OCI-LY3 (cell line): ENCODE data around the gene ANKRD33B.
A peak's percentile ranks its signal among the peaks of the same experiment; 100 is the strongest.

Experiments
- H2AFZ ChIP-seq: fragments of 200-600, 300-600 bp; shearing (Covaris generic); 2 replicates; pipeline ENCODE4 v1.6.0; 2014; ENCODE audit warnings: antibody characterized with exemption, low read depth, low read length
- H3K27ac ChIP-seq: fragments of 200-600, 300-600 bp; sonication (generic); 2 replicates; pipeline ENCODE4 v1.5.1; 2014; ENCODE audit warnings: mild to moderate bottlenecking, low read length, moderate library complexity, mixed read lengths
- H3K27me3 ChIP-seq: fragments of 200-600, 300-600 bp; sonication (generic); 2 replicates; pipeline ENCODE4 v1.6.1; 2014; ENCODE audit warnings: low read depth, low read length, mixed read lengths
- H3K36me3 ChIP-seq: fragments of 200-600, 300-600 bp; sonication (generic); replicated peaks from 2 replicates; pipeline ENCODE3; 2014; ENCODE audit warnings: low read depth, low read length, mixed read lengths
- H3K4me1 ChIP-seq: fragments of 300-600, 200-600 bp; sonication (generic); 2 replicates; pipeline ENCODE4 v1.6.1; 2014; ENCODE audit warnings: low read length, mixed read lengths
- H3K4me2 ChIP-seq: fragments of 200-600, 300-600 bp; sonication (generic); 2 replicates; pipeline ENCODE4 v1.6.1; 2014; ENCODE audit warnings: low read length, mixed read lengths
- H3K4me3 ChIP-seq: fragments of 300-600, 200-600 bp; sonication (generic); 2 replicates; pipeline ENCODE4 v1.5.1; 2014; ENCODE audit warnings: antibody characterized with exemption, mild to moderate bottlenecking, low read length, moderate library complexity
- H3K79me2 ChIP-seq: fragments of 300-600, 200-600 bp; shearing (Covaris generic); 2 replicates; pipeline ENCODE4 v1.6.1; 2014; ENCODE audit warnings: mild to moderate bottlenecking, low read length, mixed read lengths
- H3K9ac ChIP-seq: fragments of 300-600, 200-600 bp; shearing (Covaris generic); 2 replicates; pipeline ENCODE4 v1.6.0; 2014; ENCODE audit warnings: mild to moderate bottlenecking, low read length, moderate library complexity
- H3K9me3 ChIP-seq: fragments of 200-600, 300-600 bp; shearing (Covaris generic); 2 replicates; pipeline ENCODE4 v1.6.1; 2014; ENCODE audit warnings: low read length, mixed read lengths; ENCODE audit not compliant: insufficient read depth
- H4K20me1 ChIP-seq: fragments of 200-600, 300-600 bp; sonication (generic); 2 replicates; pipeline ENCODE4 v1.6.1; 2016; ENCODE audit warnings: low read length, mixed read lengths; ENCODE audit not compliant: insufficient read depth
- CTCF ChIP-seq: fragments of 200-600, 300-600 bp; sonication (generic); IDR thresholded peaks from 2 replicates; pipeline ENCODE4 v1.5.1; 2014; ENCODE audit warnings: antibody characterized with exemption, low read length, low read depth
- EZH2phosphoT487 ChIP-seq: fragments of 200-600 bp; shearing (Covaris generic); IDR thresholded peaks from 2 replicates; pipeline ENCODE4 v1.6.1; 2018; ENCODE audit warnings: antibody characterized with exemption, mixed run types, low read depth

The ANKRD33B gene

GRCh38 chr5:10610058-10610457 lies 46.2 kb downstream of the ANKRD33B start:
- Histone ChIP-seq H4K20me1 (peaks cover 34% of the 10 kb centered on the region), H3K79me2 (peaks cover 90% of the 10 kb centered on the region)

DNA sequence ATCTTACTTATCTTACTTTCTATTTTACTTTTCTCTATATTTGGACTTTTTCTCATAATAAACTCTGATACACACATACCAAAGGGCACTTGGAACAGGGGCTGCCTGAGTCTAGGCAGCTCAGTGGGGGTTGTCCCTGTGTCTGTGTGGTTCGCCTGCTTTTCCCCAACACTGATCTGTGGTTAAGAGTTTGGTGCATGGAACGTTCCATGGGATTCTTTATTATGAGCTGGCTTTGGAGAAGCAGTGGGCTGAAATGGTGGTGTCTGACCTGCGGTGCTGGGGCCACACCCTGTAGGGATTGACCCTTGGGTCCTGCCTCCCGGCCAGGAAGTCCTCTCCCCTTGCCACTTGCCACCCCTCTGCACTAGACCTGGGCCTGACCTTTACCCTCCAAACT lies 47.4 kb downstream of the ANKRD33B start:
- no peak overlapping the region for H3K9ac ChIP-seq

More at GRCh38 chr5:10610058-10610457, 46.2 kb downstream of the ANKRD33B start:
- peaks cover 69% of the 10 kb centered on the region for H3K4me1 ChIP-seq
- no peak overlapping the region for H3K4me3 ChIP-seq
- TF ChIP-seq EZH2phosphoT487 (no peak), CTCF (no peak)
- H3K4me2 ChIP-seq: no peak overlapping the region
- H3K9ac ChIP-seq: no peak overlapping the region
- no peaks in the 10 kb centered on the region for H3K27me3 ChIP-seq
- no peak overlapping the region for H3K27ac ChIP-seq
- no peak overlapping the region for H2AFZ ChIP-seq
- H3K9me3 ChIP-seq: no peaks in the 10 kb centered on the region
- peaks cover 23% of the 10 kb centered on the region for H3K36me3 ChIP-seq

GRCh38 chr5:10612251-10612650 lies 48.4 kb downstream of the ANKRD33B start:
- no peak overlapping the region for H3K27ac ChIP-seq
- H3K27me3 ChIP-seq: no peaks in the 10 kb centered on the region
- no peak overlapping the region for H2AFZ ChIP-seq
- H3K4me2 ChIP-seq: 0 out of 2 replicates have a peak overlapping the region, but pooled peaks have one; percentile 12
- peaks cover 46% of the 10 kb centered on the region for H4K20me1 ChIP-seq
- H3K9me3 ChIP-seq: no peaks in the 10 kb centered on the region
- no peak overlapping the region for H3K4me3 ChIP-seq
- peaks cover 18% of the 10 kb centered on the region for H3K36me3 ChIP-seq
- no peak overlapping the region for H3K9ac ChIP-seq
- H3K79me2 ChIP-seq: peaks cover 97% of the 10 kb centered on the region
- TF ChIP-seq CTCF: no peak
- no peak for TF ChIP-seq EZH2phosphoT487
- H3K4me1 ChIP-seq: peaks cover 48% of the 10 kb centered on the region

More for the DNA sequence above, 47.4 kb downstream of the ANKRD33B start:
- no peak overlapping the region for H3K27ac ChIP-seq
- H3K4me2 ChIP-seq: peak overlapping the region; percentile 12; the same call in 1 of the 2 replicates
- peaks cover 89% of the 10 kb centered on the region for H3K79me2 ChIP-seq
- peaks cover 18% of the 10 kb centered on the region for H3K36me3 ChIP-seq
- H3K4me3 ChIP-seq: no peak overlapping the region
- H3K27me3 ChIP-seq: no peaks in the 10 kb centered on the region
- peaks cover 41% of the 10 kb centered on the region for H4K20me1 ChIP-seq
- no peak overlapping the region for H2AFZ ChIP-seq
- TF ChIP-seq CTCF (no peak), EZH2phosphoT487 (no peak)
- H3K4me1 ChIP-seq: peaks cover 57% of the 10 kb centered on the region
- H3K9me3 ChIP-seq: no peaks in the 10 kb centered on the region

GRCh38 chr5:10615693-10616092 lies 51.8 kb downstream of the ANKRD33B start:
- H3K36me3 ChIP-seq: peaks cover 29% of the 10 kb centered on the region
- H2AFZ ChIP-seq: no peak overlapping the region
- no peak overlapping the region for H3K4me3 ChIP-seq
- H4K20me1 ChIP-seq: peaks cover 57% of the 10 kb centered on the region
- TF ChIP-seq CTCF (no peak), EZH2phosphoT487 (no peak)
- H3K9me3 ChIP-seq: no peaks in the 10 kb centered on the region
- no peak overlapping the region for H3K27ac ChIP-seq
- H3K4me2 ChIP-seq: no peak overlapping the region
- peaks cover 90% of the 10 kb centered on the region for H3K79me2 ChIP-seq
- no peaks in the 10 kb centered on the region for H3K27me3 ChIP-seq
- no peak overlapping the region for H3K9ac ChIP-seq
- peaks cover 29% of the 10 kb centered on the region for H3K4me1 ChIP-seq
